GM10266 (cell line): Measurements from ENCODE around the gene PM20D1.

Experiments
- DNase-seq: peaks from one replicate; pipeline ENCODE4 v3.0.0; 2012; ENCODE audit errors: extremely low spot score
- CTCF ChIP-seq: IDR thresholded peaks from 2 replicates; pipeline ENCODE4 v1.5.1; 2012; ENCODE audit warnings: mild to moderate bottlenecking, low read depth; ENCODE audit not compliant: control insufficient read depth, insufficient read depth; ENCODE audit errors: missing control alignments

The PM20D1 gene

GRCh38 chr1:205810448-205811157 lies 39.3 kb downstream of the PM20D1 start:
- no peak for TF ChIP-seq CTCF
- DNase-seq, result no peak

- no peak for TF ChIP-seq CTCF
- no peak for DNase-seq
These were observed 40.0 kb downstream of the PM20D1 start for GRCh38 chr1:205809942-205810345.

GRCh38 chr1:205809469-205809868 lies 40.5 kb downstream of the PM20D1 start:
- no peak for TF ChIP-seq CTCF
- no peak for DNase-seq

- DNase-seq, result no peak
- no peak for TF ChIP-seq CTCF
These were observed 44.7 kb downstream of the PM20D1 start for GRCh38 chr1:205805082-205805711.

GRCh38 chr1:205804605-205805004 lies 45.3 kb downstream of the PM20D1 start:
- DNase-seq, result no peak
- no peak for TF ChIP-seq CTCF

GRCh38 chr1:205803986-205804385 lies 45.9 kb downstream of the PM20D1 start:
- DNase-seq, result no peak
- TF ChIP-seq CTCF, result no peak

- no peak for DNase-seq
- TF ChIP-seq CTCF, result no peak
These were observed 47.9 kb downstream of the PM20D1 start for GRCh38 chr1:205802060-205802459.
